ENCODE results near the gene CDCA5.

Gene CDCA5

DNA sequence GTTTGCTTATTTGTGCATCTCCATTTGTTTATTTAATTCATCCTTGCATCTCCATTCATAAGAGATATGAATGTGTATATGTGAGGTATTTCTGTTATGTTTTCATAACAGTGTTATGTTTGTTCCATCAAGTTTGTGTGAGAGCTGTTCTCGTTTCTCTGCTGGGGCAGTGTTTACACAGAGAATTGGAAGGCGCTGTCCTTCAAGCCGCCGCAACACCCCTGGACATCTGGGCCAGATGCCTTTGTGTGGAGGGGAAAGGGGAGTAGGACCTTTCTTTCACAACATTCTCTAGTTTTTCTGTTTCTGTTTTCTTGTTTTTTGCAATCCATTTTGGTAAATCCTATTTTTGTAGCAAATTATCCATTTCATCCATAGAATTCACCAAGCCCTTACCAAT, 20.8 kb upstream of the CDCA5 start:
- no peak for DNase-seq

DNA sequence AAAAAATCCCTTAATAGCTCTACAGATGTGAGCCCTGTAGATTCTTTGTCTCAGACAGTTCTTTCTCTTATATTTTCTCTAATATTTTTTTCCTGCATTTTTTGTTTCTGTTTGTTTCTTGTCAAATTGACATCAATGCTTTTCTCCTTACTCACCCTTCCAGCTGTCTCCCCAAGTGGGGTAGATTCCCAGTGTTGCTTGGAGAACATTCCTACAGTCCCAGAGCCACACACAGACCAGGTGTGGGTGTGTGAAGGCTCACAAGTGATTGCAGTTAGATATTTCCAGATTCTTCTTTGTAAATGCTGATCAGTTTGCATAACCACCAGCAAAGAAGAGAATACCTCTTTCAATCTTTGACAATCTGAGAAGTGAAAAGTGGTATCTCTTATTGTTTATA, 19.6 kb upstream of the CDCA5 start:
- DNase-seq = no peak

DNA sequence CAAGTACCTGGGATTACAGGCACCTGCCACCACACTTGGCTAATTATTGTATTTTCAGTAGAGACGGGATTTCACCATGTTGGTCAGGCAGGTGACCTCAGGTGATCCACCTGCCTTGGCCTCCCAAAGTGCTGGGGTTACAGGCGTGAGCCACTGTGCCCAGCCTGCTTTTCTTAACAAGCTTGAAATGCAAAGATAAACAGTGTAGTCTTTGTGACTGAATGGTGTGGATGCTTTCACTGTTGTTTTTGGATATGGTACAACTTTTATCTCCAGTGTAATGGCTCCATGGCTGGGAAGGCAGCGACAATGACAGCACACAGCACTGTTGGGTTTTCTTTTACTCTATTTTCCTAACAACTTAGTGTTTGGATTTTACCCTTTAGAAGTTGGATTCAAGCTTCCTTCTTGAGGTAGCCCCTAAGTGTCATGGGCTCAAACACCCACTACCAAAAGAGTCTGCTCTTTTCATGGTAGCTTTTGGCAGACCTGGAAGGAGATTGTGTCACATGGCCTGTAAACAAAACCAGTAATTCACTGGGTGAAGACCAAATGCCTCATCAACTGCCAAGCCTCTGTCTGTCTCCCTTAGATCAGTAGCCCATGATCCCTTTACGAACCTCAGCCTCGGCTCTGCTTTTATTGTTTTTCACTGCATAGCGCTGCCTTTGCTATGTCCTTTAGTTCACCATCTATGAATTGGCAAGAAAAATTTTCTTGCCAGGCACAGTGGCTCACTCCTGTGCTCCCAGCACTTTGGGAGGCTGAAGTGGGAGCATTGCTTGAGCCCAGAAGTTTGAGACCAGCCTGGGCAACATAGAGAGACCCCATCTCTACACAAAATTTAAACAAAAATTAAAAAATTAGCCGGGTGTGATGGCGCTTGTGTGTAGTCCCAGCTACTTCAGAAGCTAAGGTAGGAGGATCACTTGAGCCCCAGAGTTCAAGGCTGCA, 18.6 kb upstream of the CDCA5 start:
- peak in 1 of 2 experiments; percentile 10 for DNase-seq

DNA sequence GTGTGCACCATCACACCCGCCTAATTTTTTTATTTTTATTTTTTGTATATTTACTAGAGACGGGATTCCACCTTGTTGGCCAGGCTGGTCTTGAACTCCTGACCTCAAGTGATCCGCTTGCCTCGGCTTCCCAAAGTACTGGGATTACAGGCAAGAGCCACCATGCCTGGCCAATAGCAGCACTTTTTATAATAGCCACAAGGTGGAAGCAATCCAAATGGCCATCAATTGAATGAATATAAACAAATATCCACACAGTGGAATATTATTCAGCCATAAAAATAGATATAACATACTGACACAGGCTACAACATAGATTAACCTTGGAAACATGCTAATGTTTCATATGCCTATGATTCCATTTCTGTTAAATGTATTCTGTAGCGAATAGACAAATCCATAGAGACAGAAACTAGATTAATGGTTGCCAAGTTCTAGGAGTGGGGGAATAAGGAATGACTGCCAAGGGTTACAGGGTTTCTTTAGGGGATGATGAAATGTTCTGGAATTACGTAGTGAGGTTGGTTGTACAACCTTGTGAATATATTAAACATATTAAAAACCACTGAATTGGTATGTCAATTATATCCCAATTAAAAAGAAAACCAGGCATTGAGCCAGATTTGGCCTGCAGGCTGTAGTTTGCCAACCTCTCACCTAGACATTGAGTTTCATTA, 17.0 kb upstream of the CDCA5 start:
- no peak for DNase-seq

DNA sequence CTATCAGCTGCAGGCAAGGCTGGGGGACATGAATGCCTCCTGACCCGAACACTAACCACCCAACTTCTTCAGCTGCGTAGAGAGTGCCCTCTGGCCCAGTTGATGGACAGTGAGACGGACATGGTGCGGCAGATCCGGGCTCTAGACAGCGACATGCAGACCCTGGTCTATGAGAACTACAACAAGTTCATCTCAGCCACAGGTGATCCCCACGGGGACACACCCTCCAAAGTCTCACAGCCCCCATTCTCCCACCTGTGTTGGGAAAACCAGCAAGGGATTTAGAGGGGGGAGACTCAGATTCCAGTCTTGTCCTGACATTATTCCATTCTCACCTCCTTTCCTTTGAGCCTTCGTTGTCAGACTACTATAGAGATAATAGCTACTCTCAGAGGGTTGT, 13.1 kb upstream of the CDCA5 start:
- no peak for DNase-seq

DNA sequence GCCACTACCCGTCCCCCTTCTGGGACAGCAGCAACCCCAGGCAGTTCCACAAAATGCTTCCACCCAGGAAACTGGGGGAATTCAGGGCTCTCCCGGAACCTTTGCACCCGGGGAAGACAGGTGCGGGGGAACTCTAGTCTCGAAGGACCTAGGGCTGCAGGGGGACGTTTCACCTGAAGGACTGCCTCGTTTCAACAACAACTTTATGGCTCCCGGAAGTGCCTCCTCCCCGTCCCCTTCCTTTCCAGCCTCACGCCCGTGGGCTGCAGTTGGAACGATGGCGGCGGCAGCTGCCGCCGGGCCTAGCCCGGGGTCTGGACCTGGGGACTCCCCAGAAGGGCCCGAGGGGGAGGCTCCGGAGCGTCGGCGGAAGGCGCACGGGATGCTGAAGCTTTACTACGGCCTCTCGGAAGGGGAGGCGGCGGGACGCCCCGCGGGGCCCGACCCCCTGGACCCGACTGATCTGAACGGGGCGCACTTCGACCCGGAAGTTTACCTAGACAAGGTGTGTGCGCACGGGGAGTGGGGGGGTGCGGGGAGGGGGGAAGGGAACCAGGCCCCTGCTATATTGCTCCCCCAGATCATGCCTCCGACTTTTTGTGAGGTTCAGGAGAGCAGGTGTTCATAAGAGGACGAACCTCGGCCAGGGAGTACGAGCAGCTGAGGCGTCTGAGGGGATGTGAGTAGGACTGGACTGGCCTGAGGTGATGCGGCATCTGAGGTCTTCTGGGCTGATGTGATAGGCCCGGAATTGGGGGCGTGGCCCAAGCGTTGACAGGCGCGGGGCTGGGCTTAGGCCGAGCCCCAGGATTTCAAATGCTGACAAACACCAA, 12.3 kb upstream of the CDCA5 start, which contains the start of gene VPS51:
Gene VPS51, plus strand, starts transcription at position 241 of the 833 bp plus-strand sequence. Its CDS starts 37 bp downstream, at position 278.
- peak; percentile 85 to 93 for DNase-seq

DNA sequence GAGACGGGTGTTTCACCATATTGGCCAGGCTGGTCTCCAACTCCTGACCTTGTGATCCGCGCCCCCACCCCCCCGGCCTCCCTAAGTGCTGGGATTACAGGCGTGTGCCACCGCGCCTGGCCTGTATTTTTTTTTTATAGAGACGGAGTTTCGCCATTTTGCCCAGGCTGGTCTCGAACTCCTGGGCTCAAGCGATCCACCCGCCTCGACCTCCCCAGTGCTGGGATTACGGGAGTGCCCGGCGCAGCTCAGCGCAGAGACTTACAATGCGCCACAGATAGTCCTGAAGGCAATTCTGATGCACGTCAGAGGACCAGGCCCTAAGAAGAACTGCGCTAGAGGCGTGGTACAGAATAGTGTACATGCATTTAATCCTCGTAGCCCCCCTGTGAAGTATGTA, 11.6 kb upstream of the CDCA5 start:
- no peak for DNase-seq

DNA sequence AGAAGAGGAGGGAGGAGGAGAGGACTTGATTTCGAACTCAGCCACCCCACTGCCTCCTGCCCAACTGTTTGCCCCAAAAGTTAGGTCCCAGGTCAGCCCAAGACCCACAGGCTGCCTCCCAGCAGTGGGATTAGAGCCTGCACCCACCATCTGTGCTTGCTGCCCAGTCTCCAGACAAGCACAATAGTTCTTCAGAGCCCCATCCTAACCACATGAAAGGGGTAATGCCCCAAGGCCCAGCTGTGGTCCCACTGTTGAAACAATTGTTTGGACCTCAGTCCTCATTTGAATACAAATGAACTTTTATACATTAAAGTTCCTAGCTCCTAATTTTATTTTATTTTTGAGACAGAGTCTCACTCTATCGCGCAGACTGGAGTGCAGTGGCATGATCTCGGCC, 6.8 kb upstream of the CDCA5 start:
- DNase-seq = no peak

DNA sequence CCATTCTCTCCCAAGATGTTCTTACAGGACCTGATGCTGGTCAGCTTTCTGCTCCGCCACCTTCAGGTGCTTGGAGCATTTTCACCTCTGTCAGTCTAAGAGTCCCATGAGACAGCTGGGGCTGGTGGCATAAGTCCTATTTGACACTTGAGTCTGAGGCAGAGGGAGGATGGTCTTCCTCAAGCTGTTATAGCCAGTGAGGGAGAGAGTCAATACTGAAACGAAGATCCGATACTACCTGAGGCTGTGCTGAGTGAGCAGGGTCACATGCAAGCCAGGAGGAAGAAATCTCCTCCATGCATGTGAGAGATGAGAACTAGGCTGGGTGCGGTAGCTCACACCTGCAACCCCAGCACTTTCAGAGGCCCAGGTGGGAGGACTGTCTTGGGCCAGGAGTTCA, 5.8 kb upstream of the CDCA5 start:
- no peak for DNase-seq

DNA sequence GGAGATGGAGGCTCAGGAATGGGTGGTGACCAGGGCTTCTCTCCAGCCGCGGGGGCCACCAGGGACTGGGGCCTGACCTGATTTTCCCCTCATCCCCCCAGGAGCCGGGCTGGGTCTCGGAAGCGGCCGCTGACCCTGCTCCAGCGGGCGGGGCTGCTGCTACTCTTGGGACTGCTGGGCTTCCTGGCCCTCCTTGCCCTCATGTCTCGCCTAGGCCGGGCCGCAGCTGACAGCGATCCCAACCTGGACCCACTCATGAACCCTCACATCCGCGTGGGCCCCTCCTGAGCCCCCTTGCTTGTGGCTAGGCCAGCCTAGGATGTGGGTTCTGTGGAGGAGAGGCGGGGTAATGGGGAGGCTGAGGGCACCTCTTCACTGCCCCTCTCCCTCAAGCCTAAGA, 4.0 kb upstream of the CDCA5 start:
- no peak for DNase-seq

DNA sequence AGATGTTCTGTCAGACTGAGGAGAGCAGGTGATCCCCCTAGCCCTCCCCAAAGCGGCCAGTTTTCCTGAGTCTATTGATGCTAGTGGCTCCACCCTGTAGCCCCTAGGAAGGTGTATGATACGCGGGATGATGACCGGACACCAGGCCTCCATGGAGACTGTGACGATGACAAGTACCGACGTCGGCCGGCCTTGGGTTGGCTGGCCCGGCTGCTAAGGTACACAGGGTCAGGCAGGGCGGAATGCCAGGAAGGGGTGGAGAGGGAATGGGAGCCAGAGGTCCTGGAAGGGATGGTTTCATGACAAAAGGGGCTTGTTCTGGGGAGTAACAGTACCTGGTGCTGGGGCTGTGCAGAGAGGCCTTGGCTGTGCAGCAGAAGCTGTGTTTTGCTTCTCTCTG, 3.4 kb upstream of the CDCA5 start:
- no peak for DNase-seq

DNA sequence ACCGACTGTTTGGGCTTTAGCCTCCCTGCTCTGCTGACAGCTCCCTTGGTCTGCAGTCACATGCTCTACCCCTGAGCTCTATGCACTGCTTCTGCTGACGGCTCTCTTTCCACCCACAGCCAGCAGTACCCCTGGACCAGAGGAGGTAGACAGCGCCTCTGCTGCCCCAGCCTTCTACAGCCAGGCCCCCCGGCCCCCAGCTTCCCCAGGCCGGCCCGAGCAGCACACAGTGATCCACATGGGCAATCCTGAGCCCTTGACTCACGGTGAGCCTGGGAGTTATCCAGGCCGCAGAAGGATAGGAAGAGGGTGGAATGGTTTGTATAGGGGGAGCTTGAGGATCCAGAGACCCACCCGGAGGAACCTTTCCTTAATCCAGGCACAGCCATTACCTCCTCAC, 3.0 kb upstream of the CDCA5 start:
- DNase-seq = no peak

DNA sequence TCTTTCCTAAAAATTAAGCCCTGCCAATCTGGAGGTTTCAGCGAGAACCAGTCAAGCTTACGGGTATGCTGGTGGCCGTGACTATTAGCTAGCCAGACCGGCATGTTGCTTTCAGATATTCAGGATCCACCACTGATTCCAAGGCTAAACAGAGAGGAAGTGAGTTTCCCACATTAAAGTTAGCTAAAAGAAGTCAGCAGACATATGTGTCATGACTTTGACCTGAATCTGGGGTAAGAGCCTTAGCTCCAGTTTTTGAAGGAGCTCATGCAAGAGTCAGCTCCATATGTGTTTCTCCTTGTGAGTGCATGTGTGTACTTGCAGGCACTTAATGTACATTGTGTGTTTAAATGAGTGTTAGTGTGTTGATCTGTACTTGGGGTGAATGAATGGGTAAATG, 1.6 kb upstream of the CDCA5 start:
- DNase-seq = no peak

DNA sequence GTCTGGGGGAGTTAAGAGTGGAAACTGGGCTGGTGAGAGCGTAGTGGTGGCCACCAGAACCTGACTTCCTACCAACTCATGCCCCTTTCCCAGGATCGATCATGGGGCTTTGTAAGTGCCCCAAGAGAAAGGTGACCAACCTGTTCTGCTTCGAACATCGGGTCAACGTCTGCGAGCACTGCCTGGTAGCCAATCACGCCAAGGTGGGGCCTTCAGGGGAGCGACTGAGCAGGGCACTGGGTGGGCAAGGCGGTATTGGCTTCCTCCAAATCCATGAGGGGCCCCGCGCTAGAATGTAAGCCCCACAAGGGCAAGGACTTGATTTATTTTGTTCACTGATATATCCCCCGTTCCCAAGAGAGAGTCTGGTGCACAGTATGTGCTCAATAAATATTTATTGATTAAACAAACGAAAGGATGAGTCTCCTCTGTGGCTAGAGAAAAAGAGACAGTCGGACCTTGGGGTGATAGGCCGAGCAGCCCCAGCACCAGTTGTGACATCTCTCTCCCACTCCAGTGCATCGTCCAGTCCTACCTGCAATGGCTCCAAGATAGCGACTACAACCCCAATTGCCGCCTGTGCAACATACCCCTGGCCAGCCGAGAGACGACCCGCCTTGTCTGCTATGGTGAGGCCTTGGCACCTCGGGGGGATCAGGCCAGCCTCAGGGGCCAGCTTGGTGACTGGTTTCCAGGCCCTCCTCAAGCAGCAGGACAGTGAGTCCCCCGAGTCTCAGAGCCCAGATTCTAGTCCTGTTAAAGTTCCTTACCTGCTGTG, 947 bp upstream of the CDCA5 start:
- DNase-seq = no peak

DNA sequence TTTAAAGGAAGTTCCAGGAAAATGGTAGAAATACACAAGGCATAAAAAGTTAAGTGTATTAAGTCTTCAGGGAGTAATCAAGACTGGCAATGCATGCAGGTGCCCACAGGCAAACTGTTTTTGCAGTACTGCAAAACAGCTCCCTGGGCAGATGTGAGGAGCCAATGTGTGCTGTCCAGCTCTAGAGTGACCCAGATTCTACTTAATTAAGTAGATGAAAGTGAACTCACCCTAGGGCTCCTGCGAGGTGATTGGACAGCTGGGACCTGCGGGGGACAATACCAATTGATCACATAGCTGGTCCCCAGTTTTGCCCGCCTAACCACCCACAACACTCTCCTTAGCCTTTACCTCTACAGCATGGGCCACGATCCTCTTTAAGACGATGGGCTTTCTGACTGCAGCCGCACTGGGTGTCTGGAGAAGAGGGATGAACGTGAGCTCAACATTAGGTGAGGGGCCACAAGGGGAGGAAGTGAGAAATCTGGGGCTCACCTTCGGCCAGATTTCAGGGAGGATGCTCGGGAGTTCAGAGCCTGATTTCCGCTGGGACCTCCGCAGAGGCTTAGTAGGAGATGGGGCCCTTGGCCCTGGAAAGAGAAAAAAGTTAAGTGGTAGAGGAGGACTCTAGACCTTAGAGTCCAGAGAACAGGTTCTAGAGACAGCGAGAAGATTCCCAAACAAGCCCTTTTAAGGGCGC, 556 bp downstream of the CDCA5 start:
- DNase-seq = no peak

DNA sequence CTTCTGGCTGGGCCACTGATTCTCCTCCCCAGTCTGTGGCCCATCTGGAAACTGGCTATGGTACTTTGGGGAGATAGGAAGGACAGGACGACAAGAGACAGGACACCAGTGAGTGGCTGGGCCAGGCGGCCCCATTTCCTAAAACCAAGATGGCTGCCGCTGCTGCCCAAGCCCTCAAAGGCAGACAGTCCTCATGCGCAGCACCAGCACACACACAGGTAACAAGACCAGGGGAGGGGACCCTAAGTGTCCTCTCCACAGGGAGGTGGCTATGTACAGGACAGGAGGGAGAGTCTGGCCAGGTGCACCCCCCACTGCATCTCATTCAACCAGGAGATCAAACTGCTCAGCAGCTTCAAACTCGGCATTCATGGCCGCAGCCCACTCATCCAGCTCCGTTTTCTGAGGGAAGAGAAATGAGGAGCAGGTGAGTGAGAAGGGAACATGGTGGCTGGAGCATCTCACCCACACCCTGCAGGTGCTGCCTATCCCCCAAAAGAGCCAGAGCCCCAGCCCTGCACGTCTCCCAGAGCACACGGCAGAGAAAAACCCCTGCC, 5.0 kb downstream of the CDCA5 start:
- no peak for DNase-seq

DNA sequence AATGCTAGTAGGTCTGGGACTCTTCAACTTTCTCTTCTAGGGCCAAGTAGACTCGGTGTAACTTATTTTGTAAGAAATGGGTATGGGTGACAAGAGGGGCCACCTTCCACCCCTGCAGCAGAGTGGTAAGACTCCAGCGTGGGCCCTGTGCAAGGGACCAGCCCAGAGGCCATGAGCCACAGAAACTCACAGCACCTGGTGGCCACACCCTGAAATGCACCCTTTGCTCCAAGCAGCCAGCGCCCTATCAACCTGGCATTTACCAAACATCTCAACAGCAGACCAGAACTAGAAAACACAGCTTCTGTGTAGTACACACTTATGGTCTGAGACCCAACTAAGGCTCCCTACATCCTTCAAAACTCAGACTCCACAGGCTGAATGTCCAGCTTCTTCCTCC, 5.7 kb downstream of the CDCA5 start:
- peak in 1 of 2 experiments; percentile 30 for DNase-seq

DNA sequence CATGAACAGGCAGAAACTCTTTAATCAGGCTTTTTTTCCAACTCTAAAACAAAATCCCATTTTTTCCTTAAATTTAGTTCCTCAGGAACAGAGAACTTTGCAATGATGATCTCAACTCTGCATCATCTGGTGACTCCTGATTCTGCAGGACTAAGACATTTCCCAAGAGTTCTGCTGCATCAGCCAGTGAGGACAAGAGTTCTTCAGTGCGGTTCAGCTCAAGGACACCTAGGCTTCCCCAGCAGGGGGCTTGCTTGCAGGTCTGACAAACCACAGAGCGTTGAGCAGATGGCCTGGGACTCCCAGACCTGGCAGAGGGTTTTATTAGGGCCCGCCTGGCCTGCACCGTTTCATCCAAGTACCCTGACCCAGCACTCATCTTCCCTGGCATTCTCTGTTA, 6.4 kb downstream of the CDCA5 start:
- no peak for DNase-seq

DNA sequence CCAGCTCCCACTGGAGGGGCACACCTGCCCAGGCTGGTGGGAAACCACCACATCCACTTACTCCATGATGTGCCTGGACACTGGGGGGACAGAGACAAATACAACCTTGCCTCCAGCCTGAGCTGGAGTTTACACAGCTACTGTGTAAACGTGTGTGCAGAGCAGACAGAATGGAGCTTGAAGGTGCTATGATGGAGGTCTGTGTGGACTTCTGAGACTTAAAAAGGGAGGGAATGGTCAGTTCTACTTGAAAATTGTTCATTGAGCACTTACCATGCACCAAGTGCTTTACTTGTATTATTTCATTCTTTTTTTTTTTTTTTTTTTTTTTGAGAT, 11.2 kb downstream of the CDCA5 start:
- no peak for DNase-seq

DNA sequence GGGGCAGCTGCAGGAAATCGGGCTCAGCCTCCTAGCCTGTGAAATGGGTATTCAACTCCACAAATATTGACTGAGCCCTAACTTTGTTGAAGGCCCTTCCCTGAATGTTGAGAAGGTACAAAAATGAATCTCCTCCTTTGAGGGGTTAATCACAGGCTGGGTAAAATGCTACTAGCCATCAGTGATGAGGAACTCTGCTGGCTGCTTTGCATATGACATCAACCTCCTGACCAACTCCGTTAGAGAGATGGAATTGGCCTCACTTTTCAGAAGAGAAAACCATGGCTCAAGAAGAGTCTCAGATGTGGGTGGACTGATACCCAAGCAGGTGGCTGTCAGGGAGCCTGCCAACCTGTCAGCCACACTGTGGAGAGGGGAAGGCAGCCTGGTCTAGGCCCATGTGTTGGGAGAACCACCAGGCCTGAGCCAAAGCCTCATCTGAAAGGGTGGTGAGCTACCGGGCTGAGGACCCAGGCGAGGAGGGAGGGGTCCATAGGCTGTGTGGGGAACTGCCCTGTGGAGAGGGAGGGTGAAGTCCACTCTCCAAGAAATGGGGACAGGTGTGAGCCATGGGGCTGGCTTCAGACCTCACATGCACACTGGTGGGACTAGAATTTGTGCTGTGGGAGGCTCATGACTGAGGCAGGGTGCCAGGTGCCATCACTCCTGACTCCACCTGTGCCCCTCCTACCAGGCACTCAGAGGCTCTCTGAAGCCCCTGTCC, 11.8 kb downstream of the CDCA5 start:
- DNase-seq = no peak

DNA sequence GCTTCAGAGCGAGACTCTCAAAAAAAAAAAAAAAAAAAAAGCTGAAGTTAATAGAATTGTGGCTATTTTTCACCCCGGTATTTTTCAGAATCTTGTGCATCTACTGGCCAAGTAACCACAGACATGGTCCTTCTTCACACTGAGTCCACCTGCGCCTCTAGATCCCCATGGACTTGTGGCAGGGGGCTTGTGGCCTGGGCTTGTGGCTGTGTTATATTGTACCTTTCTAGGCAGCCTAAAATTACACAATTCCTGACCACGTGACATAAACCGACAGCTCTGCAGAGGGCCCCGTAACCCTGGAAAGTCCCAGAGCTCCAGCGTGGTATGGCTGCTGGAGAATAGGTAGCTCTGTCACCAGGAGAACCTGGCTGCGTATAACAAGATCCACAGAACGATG, 14.6 kb downstream of the CDCA5 start:
- DNase-seq = no peak

All from NCI-H2081 (cell line).